ENCODE measurements around the gene ZNF785. TPM values are rescaled to one million over a fixed set of nuclear protein-coding genes. Genes with fewer than 3 reads are reported as not detected.
A peak's percentile ranks its signal among the peaks of the same experiment; 100 is the strongest.
"Not testable (repeated sequence)": the region's sequence is repeated elsewhere in the genome, so short reads cannot be mapped to it uniquely, and the experiment has no call there.

Gene ZNF785
- polyA plus RNA-seq (2014; cell fraction: cytosol; rRNA removed), result 8.6 and 15.4 TPM in 2 replicates
- 12.8 and 18.5 TPM in 2 replicates for polyA plus RNA-seq (2014; cell fraction: nucleus; rRNA removed)

GRCh38 chr16:30585400-30586191, at the start of gene ZNF785:
Gene ZNF785 (minus strand): TSS chr16:30585697. CDS start chr16:30585611, 86 bp downstream.
- peak; percentile 98 for DNase-seq (ENCODE audit: low spot score)

- DNase-seq (ENCODE audit: low spot score), result no peak
Measured at GRCh38 chr16:30633526-30633925, 48.0 kb upstream of the ZNF785 start.

GRCh38 chr16:30632454-30632853, 47.0 kb upstream of the ZNF785 start:
- DNase-seq (ENCODE audit: low spot score), result not testable (repeated sequence)

- DNase-seq (ENCODE audit: low spot score), result peak; percentile 87
Measured at GRCh38 chr16:30628628-30629540, 43.4 kb upstream of the ZNF785 start.

GRCh38 chr16:30626236-30626635, 40.7 kb upstream of the ZNF785 start:
- no peak for DNase-seq (ENCODE audit: low spot score)

GRCh38 chr16:30623536-30624283, 38.2 kb upstream of the ZNF785 start:
- peak; percentile 35 for DNase-seq (ENCODE audit: low spot score)

- DNase-seq (ENCODE audit: low spot score), result no peak
Measured at GRCh38 chr16:30622455-30623032, 37.0 kb upstream of the ZNF785 start.

GRCh38 chr16:30621765-30622164, 36.3 kb upstream of the ZNF785 start:
- DNase-seq (ENCODE audit: low spot score), result no peak

- DNase-seq (ENCODE audit: low spot score), result no peak
Measured at GRCh38 chr16:30620169-30620568, 34.7 kb upstream of the ZNF785 start.

- no peak for DNase-seq (ENCODE audit: low spot score)
Measured at GRCh38 chr16:30619638-30620037, 34.1 kb upstream of the ZNF785 start.

GRCh38 chr16:30619202-30619601, 33.7 kb upstream of the ZNF785 start:
- no peak for DNase-seq (ENCODE audit: low spot score)

- peak; percentile 75 for DNase-seq (ENCODE audit: low spot score)
Measured at GRCh38 chr16:30615358-30616091, 30.0 kb upstream of the ZNF785 start.

- DNase-seq (ENCODE audit: low spot score), result peak; percentile 99
Measured at GRCh38 chr16:30609926-30610839, 24.7 kb upstream of the ZNF785 start, which contains the start of gene ZNF689. Gene ZNF689 (minus strand): TSS chr16:30610389. CDS start chr16:30610041, 348 bp downstream.

- peak; percentile 25 for DNase-seq (ENCODE audit: low spot score)
Measured at GRCh38 chr16:30609002-30609925, 23.8 kb upstream of the ZNF785 start.

GRCh38 chr16:30606004-30606403, 20.5 kb upstream of the ZNF785 start:
- no peak for DNase-seq (ENCODE audit: low spot score)

GRCh38 chr16:30605158-30605557, 19.7 kb upstream of the ZNF785 start:
- no peak for DNase-seq (ENCODE audit: low spot score)

- no peak for DNase-seq (ENCODE audit: low spot score)
Measured at GRCh38 chr16:30604316-30604947, 18.9 kb upstream of the ZNF785 start.

- DNase-seq (ENCODE audit: low spot score), result no peak
Measured at GRCh38 chr16:30603945-30604315, 18.4 kb upstream of the ZNF785 start.
